ENCODE measurements around the gene VPS13A.
"Not testable (repeated sequence)": the region's sequence is repeated elsewhere in the genome, so short reads cannot be mapped to it uniquely, and the experiment has no call there.

VPS13A gene

GRCh38 chr9:77194423-77194822 lies 17.1 kb downstream of the VPS13A start:
- DNase-seq = no peak

GRCh38 chr9:77210116-77210515 lies 32.8 kb downstream of the VPS13A start:
- DNase-seq = no peak

GRCh38 chr9:77211561-77211960 lies 34.2 kb downstream of the VPS13A start:
- no peak for DNase-seq

GRCh38 chr9:77212801-77213200 lies 35.5 kb downstream of the VPS13A start:
- DNase-seq = no peak

GRCh38 chr9:77215874-77216273 lies 38.5 kb downstream of the VPS13A start:
- no peak for DNase-seq

- no peak for DNase-seq
These were observed 41.3 kb downstream of the VPS13A start for GRCh38 chr9:77218612-77219011.

GRCh38 chr9:77221431-77221830 lies 44.1 kb downstream of the VPS13A start:
- DNase-seq = no peak

GRCh38 chr9:77224746-77225312 lies 47.5 kb downstream of the VPS13A start:
- DNase-seq = no peak

- no peak for DNase-seq
These were observed 59.4 kb downstream of the VPS13A start for GRCh38 chr9:77236693-77237092.

- DNase-seq = no peak
These were observed 60.6 kb downstream of the VPS13A start for GRCh38 chr9:77237896-77238295.

GRCh38 chr9:77251050-77251449 lies 73.7 kb downstream of the VPS13A start:
- DNase-seq = no peak

- no peak for DNase-seq
These were observed 79.9 kb downstream of the VPS13A start for GRCh38 chr9:77257275-77257674.

GRCh38 chr9:77261605-77262004 lies 84.3 kb downstream of the VPS13A start:
- no peak for DNase-seq

GRCh38 chr9:77267762-77268161 lies 90.4 kb downstream of the VPS13A start:
- DNase-seq = not testable (repeated sequence)

GRCh38 chr9:77271023-77271690 lies 93.8 kb downstream of the VPS13A start:
- no peak for DNase-seq

- DNase-seq = no peak
These were observed 99.5 kb downstream of the VPS13A start for GRCh38 chr9:77276799-77277198.

- no peak for DNase-seq
These were observed 100.4 kb downstream of the VPS13A start for GRCh38 chr9:77277719-77278118.

- DNase-seq = no peak
These were observed 106.7 kb downstream of the VPS13A start for GRCh38 chr9:77283991-77284390.

- no peak for DNase-seq
These were observed 107.3 kb downstream of the VPS13A start for GRCh38 chr9:77284616-77285015.

- DNase-seq = no peak
These were observed 113.0 kb downstream of the VPS13A start for GRCh38 chr9:77290373-77290772.

- DNase-seq = no peak
These were observed 114.4 kb downstream of the VPS13A start for GRCh38 chr9:77291714-77292113.

- no peak for DNase-seq
These were observed 116.6 kb downstream of the VPS13A start for GRCh38 chr9:77293949-77294348.

GRCh38 chr9:77304543-77304942 lies 127.2 kb downstream of the VPS13A start:
- no peak for DNase-seq

GRCh38 chr9:77305622-77306400 lies 128.5 kb downstream of the VPS13A start:
- no peak for DNase-seq
